Superior temporal gyrus (tissue), 1 donor: ENCODE results near the gene NEGR1.

Experiments used
- DNase-seq: peaks from one replicate; pipeline ENCODE4 v3.0.0-alpha.2; 2016; ENCODE audit errors: extremely low spot score

NEGR1 gene

DNA sequence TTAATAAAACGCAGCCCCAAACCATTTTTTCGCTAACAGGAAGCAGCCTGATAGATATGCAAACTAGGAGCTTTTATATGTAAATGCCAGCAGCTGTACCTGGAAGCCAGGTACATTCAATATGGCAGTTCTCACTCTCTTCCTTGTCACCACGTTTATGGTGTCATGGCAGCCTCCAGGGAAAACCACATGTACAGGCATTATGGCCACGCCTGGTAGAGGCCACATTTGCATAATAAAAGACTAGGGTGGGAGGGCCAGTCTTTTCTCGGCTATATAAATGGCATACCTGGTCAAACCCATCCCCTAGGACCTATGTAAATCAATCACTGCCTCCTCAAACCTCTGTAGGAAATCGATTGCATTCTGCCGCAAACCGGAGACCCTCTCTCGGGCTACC, 247.5 kb downstream of the NEGR1 start:
- no peak for DNase-seq

- DNase-seq = no peak
Observed at GRCh38 chr1:72023063-72023930, 259.0 kb downstream of the NEGR1 start.

DNA sequence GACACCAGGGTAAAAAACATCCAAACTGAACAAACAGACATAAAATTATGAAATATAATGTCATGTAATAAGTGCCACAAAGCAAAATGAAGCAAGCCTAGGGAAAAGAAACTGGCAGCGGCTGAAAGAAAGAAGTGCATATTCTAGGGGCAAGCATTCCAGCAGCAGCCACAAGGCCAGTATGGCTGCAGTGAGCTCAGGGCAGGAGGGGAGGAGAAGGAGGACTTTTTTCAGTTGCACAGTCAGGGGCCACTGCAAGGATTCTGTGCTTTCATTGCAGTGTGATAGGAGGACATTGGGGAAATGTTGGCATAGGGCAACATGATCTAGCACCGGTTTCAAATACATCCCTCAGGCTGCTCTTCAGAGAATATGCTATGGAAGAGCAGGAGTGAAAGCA, 263.8 kb downstream of the NEGR1 start:
- DNase-seq = no peak

- DNase-seq = no peak
Observed at GRCh38 chr1:72015006-72015405, 267.3 kb downstream of the NEGR1 start.

GRCh38 chr1:72013161-72013560, 269.2 kb downstream of the NEGR1 start:
- no peak for DNase-seq

DNA sequence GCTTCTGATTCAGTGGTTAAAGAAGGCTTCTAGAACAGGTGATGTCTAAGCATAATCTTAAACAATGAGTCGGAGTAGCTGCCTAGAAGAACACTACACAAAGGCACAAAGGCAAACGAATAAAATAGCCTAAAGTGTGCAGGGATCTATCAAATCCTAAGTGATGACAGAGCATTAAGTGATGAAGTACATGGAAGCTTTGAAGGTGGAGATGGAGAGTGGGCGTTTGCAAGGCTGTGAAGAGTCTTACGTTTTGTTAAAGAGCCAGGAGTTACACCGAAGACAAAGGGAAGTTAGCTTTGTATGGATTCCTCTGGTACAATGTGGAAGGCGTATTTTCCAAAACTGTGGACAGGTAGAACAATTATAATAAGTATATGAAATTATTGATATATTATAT, 270.6 kb downstream of the NEGR1 start:
- DNase-seq = no peak

- DNase-seq = no peak
Observed at GRCh38 chr1:72010094-72010431, 272.3 kb downstream of the NEGR1 start.

DNA sequence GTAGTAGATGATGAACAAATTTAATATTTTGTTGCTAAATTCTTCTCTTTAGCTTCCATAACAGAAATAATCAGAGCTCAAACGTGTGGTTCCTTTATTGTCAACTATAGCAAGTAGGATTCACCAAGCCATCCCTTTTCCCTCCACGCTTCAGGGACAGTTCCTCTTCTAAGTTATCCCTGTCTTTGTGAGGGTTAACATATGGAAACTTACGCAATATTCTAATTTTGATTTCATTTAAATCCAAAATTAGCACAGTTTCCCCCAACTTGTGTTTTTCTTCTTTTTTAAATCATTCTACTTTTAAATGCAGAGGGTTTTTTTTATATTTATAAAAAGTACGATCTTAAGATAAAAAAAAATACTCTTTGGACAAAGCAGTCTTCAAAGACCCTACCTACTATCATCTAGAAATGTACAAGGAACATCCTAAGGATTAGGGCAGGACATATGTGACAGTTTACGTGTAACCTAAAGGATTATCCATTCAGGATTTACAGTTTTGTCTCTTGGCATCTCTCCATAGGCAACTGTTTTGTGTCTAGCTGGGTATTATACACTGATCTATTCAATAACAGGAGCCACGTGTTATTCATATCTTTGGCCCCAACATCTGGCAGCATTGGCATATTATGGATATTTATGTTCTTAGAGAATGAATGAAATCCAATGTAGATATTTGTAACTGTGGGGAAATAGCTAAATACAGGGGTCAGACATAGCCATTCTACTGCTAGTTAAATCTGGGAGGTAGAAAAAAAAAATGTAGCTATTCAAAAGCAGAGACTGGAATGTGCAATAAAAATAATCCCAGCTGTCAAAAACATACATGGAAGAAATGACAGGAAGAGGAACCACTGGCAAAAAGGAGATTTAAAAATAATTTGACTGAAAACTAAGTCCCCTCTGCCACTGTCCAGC, 272.9 kb downstream of the NEGR1 start:
- no peak for DNase-seq

DNA sequence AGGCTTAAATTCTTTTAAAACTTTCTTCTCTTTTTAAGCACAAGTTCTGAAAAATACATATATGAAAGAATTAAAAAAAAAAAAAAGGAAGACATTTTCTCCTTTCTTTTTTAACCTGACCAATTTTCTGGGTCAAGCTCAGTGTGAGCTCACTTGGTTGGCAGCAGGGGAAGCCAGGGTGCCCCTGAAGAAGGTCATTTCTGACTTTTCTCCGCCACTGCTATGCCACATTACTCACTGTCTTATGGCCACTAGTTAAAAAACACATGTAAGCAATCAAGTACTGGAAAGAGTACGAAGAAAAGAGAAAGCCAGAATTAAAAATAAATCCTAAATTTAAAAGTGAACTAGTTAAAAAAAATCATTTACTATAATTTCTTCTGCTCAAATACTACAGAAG, 275.0 kb downstream of the NEGR1 start:
- DNase-seq = no peak

DNA sequence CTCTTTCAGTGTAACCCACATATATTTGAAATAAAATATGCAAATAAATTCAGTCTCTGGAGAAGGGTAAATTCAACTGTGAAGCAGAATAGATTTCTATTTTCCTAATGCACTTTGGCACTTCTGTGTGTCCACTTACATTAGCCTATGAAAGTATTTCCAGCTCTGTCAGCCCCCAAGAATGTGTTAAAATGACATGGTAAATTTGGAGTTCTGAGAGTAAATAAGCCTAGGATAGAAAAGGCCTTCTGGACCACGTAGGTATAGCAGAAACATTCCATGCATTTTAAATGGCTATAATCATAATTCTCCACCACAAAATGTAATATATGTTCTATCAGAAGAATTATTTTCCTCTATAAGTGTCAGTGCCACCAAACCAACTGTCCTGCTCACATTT, 276.2 kb downstream of the NEGR1 start:
- DNase-seq = no peak

- no peak for DNase-seq
Observed at GRCh38 chr1:72003092-72003491, 279.2 kb downstream of the NEGR1 start.

GRCh38 chr1:72000809-72001208, 281.5 kb downstream of the NEGR1 start:
- no peak for DNase-seq

GRCh38 chr1:71994646-71995045, 287.7 kb downstream of the NEGR1 start:
- no peak for DNase-seq

GRCh38 chr1:71987181-71987580, 295.2 kb downstream of the NEGR1 start:
- DNase-seq = no peak

GRCh38 chr1:71986160-71986559, 296.2 kb downstream of the NEGR1 start:
- DNase-seq = no peak

DNA sequence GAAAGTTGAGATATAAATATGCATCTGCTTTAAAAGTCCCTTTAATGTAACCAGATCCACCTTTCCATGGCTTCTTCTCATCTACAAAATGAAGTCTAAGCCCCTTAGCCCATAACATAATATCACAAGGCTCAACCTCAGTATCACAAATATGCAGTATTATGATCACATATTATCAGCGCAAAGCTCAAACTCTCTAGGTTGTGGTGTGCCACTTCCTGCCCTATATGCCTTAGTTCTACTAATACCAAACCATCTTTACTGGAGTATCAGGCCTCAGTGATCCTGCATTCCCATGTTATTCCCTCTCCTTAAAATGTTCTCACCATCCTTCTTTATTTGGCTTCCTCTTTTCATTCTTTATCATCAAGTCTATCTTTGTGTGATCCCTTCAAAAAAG, 301.8 kb downstream of the NEGR1 start:
- DNase-seq = no peak

DNA sequence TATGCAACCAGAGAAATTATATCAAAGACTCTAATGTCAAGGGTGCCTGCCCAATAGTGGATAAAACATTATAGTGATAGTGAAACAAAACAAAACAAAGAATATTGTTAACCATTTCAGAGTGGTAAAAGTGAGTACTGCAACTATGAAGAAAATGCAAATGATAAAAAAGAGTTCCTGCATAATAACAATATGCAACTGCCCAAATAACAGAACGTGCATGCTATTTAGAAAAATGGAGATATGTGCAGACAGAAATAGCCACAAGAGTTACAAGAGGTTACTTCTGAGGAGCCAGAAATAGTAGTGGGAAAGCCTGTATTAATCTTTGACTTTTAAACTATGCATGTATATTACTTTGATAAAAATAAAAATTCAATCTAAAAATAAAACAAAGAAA, 302.5 kb downstream of the NEGR1 start:
- DNase-seq = no peak

GRCh38 chr1:71967670-71968069, 314.7 kb downstream of the NEGR1 start:
- DNase-seq = no peak

DNA sequence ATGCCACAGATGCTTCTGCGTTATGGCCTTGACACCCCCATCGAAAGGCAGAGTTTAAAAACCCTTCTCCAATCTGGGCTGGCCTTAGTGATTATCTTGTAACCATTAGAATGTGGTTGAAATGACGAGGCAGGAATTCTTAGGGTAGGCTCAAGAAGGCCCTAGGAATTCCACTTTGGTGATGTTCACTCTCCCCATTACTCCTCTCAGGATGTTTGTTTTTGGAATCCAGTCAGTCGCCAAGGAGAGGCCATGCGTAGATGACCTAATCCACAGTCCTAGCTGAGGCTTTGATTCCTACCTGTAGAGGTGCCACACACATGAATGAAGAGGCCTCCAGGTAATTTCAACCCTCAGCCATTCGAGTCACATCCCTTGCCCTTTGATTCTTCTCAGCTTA, 318.2 kb downstream of the NEGR1 start:
- DNase-seq = no peak

DNA sequence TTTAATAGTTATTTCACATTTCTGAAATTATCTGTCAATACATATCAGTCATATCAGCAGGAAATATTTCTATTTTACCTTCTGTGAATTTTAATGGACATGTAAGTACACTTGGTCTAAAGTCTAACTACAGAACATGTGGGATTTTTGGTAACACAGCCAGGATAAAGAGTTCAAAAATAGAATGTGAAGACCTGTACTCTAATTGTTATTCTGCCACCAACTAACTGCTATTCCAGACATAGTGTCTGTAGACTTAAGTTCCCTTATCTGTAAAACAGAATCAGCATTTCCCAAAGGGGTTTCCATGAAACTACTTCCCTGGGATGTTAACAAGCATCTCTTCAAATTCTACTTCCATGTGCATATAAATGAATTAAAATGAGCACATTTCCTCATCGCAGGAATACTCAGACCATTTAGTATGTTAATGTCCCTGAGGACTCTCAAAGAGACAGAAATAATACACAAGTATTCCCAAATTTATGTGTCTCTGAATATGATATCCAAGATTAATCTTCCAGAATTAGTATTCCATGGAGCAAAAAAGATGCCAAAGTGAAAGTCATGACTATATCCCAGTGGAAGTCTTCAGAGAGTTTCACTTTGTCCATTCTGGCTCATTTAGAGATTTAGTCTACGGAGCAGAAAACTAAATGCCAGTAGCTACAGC, 325.6 kb downstream of the NEGR1 start:
- no peak for DNase-seq

DNA sequence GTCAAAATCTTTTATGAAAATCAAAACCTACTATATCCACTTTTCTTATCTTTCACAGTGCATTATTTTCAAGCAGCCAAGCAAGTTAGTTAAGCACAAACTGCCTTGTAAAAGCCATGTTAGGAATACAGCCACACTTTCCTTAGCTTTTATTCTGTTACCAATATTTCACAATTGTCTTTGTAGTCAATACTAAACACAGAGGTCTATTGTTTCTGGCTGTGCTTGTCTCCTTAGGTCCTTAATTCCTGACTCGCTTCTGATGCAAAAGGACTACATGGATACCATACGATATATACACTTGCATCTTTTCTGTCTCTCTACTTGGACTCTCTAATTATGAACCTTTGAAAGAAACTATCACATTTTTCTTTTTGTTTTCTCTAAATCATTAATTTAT, 331.8 kb downstream of the NEGR1 start:
- DNase-seq = peak; percentile 61

GRCh38 chr1:71949681-71950080, 332.7 kb downstream of the NEGR1 start:
- no peak for DNase-seq
